Upper lobe of right lung (tissue), 1 donor: ENCODE data around the gene PLA2G5. TPM values are rescaled to one million over a fixed set of nuclear protein-coding genes. Genes with fewer than 3 reads are reported as not detected.

Source experiments
- ATAC-seq: fragments of 200-7000 bp; cut with Tn5 transposase; one replicate; pipeline ENCODE4 v1.9.1; 2020; ENCODE audit warnings: mild to moderate bottlenecking, moderate library complexity
- DNase-seq: peaks from one replicate; pipeline ENCODE4 v3.0.0-alpha.2; 2020
- H3K27ac ChIP-seq: fragments of 200-600 bp; one replicate; pipeline ENCODE4 v1.8.0; 2022
- H3K27me3 ChIP-seq: fragments of 200-600 bp; one replicate; pipeline ENCODE4 v1.8.0; 2022; ENCODE audit warnings: mild to moderate bottlenecking
- H3K36me3 ChIP-seq: fragments of 200-600 bp; one replicate; pipeline ENCODE4 v1.8.0; 2022
- H3K4me1 ChIP-seq: fragments of 200-600 bp; one replicate; pipeline ENCODE4 v1.8.0; 2022
- H3K4me3 ChIP-seq: fragments of 200-600 bp; one replicate; pipeline ENCODE4 v1.8.0; 2022; ENCODE audit warnings: mild to moderate bottlenecking
- H3K9me3 ChIP-seq: fragments of 200-600 bp; one replicate; pipeline ENCODE4 v1.8.0; 2022
- CTCF ChIP-seq: fragments of 200-600 bp; IDR thresholded peaks from one replicate; pipeline ENCODE4 v1.8.0; 2022; ENCODE audit warnings: antibody characterized with exemption
- intact Hi-C: fragments of 100-400 bp; cut with DNase I; formaldehyde crosslinking; loops from one replicate; pipeline ENCODE4 v1.11.0; 2022
- total RNA-seq: library from RNA; stranded (reverse); fragmentation: NEBNext Ultra II Directional; extraction: Animal tissue kit (Norgen Biotek cat#: 25700); gene quantifications from one replicate; pipeline ENCODE4 v1.2.1, GENCODE V29; 2021
- donor health status: DM: no; HTN: yes; CAD: no; lungs with severe emphysema.

PLA2G5 gene
- total RNA-seq, 1 donor from 2014 or later, result 4.9 TPM

GRCh38 chr1:20115479-20115878 is 45.5 kb downstream of the PLA2G5 start:
- Histone ChIP-seq H3K4me3 (no peak overlapping the region), H3K9me3 (no peaks in the 10 kb centered on the region), H3K4me1 (no peaks in the 10 kb centered on the region), H3K36me3 (no peaks in the 10 kb centered on the region), H3K27me3 (no peaks in the 10 kb centered on the region), H3K27ac (no peak overlapping the region)
- ATAC-seq (no peak), DNase-seq (peak; percentile 29)
- intact Hi-C loops, result no loop called here
- no peak for TF ChIP-seq CTCF

GRCh38 chr1:20115916-20116315 is 45.9 kb downstream of the PLA2G5 start:
- Histone ChIP-seq H3K4me3 (no peak overlapping the region), H3K36me3 (no peaks in the 10 kb centered on the region), H3K9me3 (no peaks in the 10 kb centered on the region), H3K27ac (no peak overlapping the region), H3K4me1 (no peaks in the 10 kb centered on the region), H3K27me3 (no peaks in the 10 kb centered on the region)
- intact Hi-C loops, result no loop called here
- ATAC-seq, result no peak
- peak; percentile 19 for DNase-seq
- no peak for TF ChIP-seq CTCF

- ATAC-seq (no peak), DNase-seq (no peak)
- TF ChIP-seq CTCF, result no peak
- Histone ChIP-seq H3K9me3 (no peaks in the 10 kb centered on the region), H3K27ac (no peak overlapping the region), H3K27me3 (no peaks in the 10 kb centered on the region), H3K4me1 (no peaks in the 10 kb centered on the region), H3K4me3 (no peak overlapping the region), H3K36me3 (no peaks in the 10 kb centered on the region)
- intact Hi-C loops, result no loop called here
Measured at GRCh38 chr1:20117236-20117635, 47.2 kb downstream of the PLA2G5 start.

GRCh38 chr1:20119347-20119746 is 49.4 kb downstream of the PLA2G5 start, which contains the start of gene PLA2G2D:
Gene PLA2G2D, minus strand, starts transcription at chr1:20119536. Its CDS starts 38 bp downstream, at chr1:20119498.
- no peak for TF ChIP-seq CTCF
- Histone ChIP-seq H3K4me1 (no peaks in the 10 kb centered on the region), H3K4me3 (no peak within 1 kb of the TSS), H3K27me3 (no peaks in the 10 kb centered on the region), H3K36me3 (no peaks in the 10 kb centered on the region), H3K27ac (no peak within 1 kb of the TSS), H3K9me3 (no peaks in the 10 kb centered on the region)
- intact Hi-C loops, result no loop called here
- DNase-seq (peak; percentile 47), ATAC-seq (no peak)

GRCh38 chr1:20120796-20121195 is 50.8 kb downstream of the PLA2G5 start:
- intact Hi-C loops, result no loop called here
- ATAC-seq (no peak), DNase-seq (no peak)

More at GRCh38 chr1:20120796-20121195, 50.8 kb downstream of the PLA2G5 start:
- Histone ChIP-seq H3K27me3 (no peaks in the 10 kb centered on the region), H3K4me3 (no peak overlapping the region), H3K4me1 (no peaks in the 10 kb centered on the region), H3K27ac (no peak overlapping the region), H3K36me3 (no peaks in the 10 kb centered on the region), H3K9me3 (no peaks in the 10 kb centered on the region)
- no peak for TF ChIP-seq CTCF
